SK-MEL-5 (cell line): Measurements from ENCODE around the gene CLPTM1L. TPM values are rescaled to one million over a fixed set of nuclear protein-coding genes. Genes with fewer than 3 reads are reported as not detected.
"Not testable (repeated sequence)": the region's sequence is repeated elsewhere in the genome, so short reads cannot be mapped to it uniquely, and the experiment has no call there.

Experiments used
- DNase-seq: peaks from one replicate; pipeline ENCODE4 v3.0.0-alpha.2; 2016; ENCODE audit warnings: low read depth, low spot score
- in situ Hi-C: cut with HindIII; loops from 2 replicates; pipeline ENCODE4 v1.10.0; 2016; ENCODE audit warnings: low sequenced_read_pairs, high pct_unique_total_duplicates, low pct_unique_long_range_greater_than_20kb
- total RNA-seq: library from RNA; depleted of rRNA; stranded (reverse); fragments of >200 nt; shearing (Covaris generic); gene quantifications from 2 replicates; pipeline ENCODE4 v1.2.3, GENCODE V29; 2014

The CLPTM1L gene
- total RNA-seq, 1 experiment from 2014 or later = 632 TPM

- in situ Hi-C loops = no loop called here
- no peak for DNase-seq
These were observed 52.0 kb downstream of the CLPTM1L start for GRCh38 chr5:1292846-1293415.

GRCh38 chr5:1292139-1292538 lies 52.8 kb downstream of the CLPTM1L start:
- no peak for DNase-seq
- in situ Hi-C loops = no loop called here

- no peak for DNase-seq
- in situ Hi-C loops = no loop called here
These were observed 53.3 kb downstream of the CLPTM1L start for GRCh38 chr5:1291611-1292080.

GRCh38 chr5:1290956-1291355 lies 53.9 kb downstream of the CLPTM1L start:
- DNase-seq, in situ Hi-C loops: not testable (repeated sequence)

- in situ Hi-C loops, DNase-seq: not testable (repeated sequence)
These were observed 55.3 kb downstream of the CLPTM1L start for GRCh38 chr5:1289559-1289958.

GRCh38 chr5:1288439-1289335 lies 56.2 kb downstream of the CLPTM1L start:
- DNase-seq = no peak
- in situ Hi-C loops = no loop called here

- no peak for DNase-seq
- in situ Hi-C loops = no loop called here
These were observed 59.0 kb downstream of the CLPTM1L start for GRCh38 chr5:1285883-1286291.

GRCh38 chr5:1285141-1285540 lies 59.8 kb downstream of the CLPTM1L start:
- in situ Hi-C loops = no loop called here
- no peak for DNase-seq

- in situ Hi-C loops = not testable (repeated sequence)
These were observed 60.4 kb downstream of the CLPTM1L start for GRCh38 chr5:1284336-1284970.

GRCh38 chr5:1283729-1284041 lies 61.2 kb downstream of the CLPTM1L start:
- in situ Hi-C loops, DNase-seq: not testable (repeated sequence)

More at GRCh38 chr5:1284336-1284970, 60.4 kb downstream of the CLPTM1L start:
- DNase-seq = not testable (repeated sequence)

GRCh38 chr5:1282993-1283728 lies 61.7 kb downstream of the CLPTM1L start:
- DNase-seq, in situ Hi-C loops: not testable (repeated sequence)

- in situ Hi-C loops = no loop called here
- DNase-seq = no peak
These were observed 62.5 kb downstream of the CLPTM1L start for GRCh38 chr5:1282131-1282992.

GRCh38 chr5:1281038-1281882 lies 63.6 kb downstream of the CLPTM1L start:
- in situ Hi-C loops = no loop called here
- no peak for DNase-seq

GRCh38 chr5:1280177-1281037 lies 64.5 kb downstream of the CLPTM1L start:
- DNase-seq = no peak
- in situ Hi-C loops = no loop called here

GRCh38 chr5:1279443-1280151 lies 65.3 kb downstream of the CLPTM1L start:
- in situ Hi-C loops = no loop called here
- DNase-seq = no peak
